IPS DF 6.9 (cell line): ENCODE results near the gene HDGFL3.

Experiments
- DNase-seq: peaks from one replicate; pipeline ENCODE4 v3.0.0-alpha.2; 2013; ENCODE audit warnings: low read depth, low spot score
- H3K27ac ChIP-seq: one replicate; pipeline ENCODE4 v1.5.1; 2013; ENCODE audit warnings: low read length, control low read depth
- H3K27me3 ChIP-seq: 2 replicates; pipeline ENCODE4 v1.6.1; 2013; ENCODE audit warnings: mild to moderate bottlenecking, low read length; ENCODE audit not compliant: control insufficient read depth, insufficient read depth
- H3K36me3 ChIP-seq: 2 replicates; pipeline ENCODE4 v1.6.1; 2013; ENCODE audit warnings: low read length; ENCODE audit not compliant: control insufficient read depth, insufficient read depth
- H3K4me1 ChIP-seq: 2 replicates; pipeline ENCODE4 v1.6.1; 2013; ENCODE audit warnings: low read length; ENCODE audit not compliant: control insufficient read depth, insufficient read depth
- H3K4me3 ChIP-seq: 2 replicates; pipeline ENCODE4 v1.5.1; 2013; ENCODE audit warnings: mild to moderate bottlenecking, low read length
- H3K9me3 ChIP-seq: 2 replicates; pipeline ENCODE4 v1.6.1; 2013; ENCODE audit warnings: low read length, inconsistent platforms; ENCODE audit not compliant: control insufficient read depth, insufficient read depth
- WGBS: extraction: QIAGEN DNeasy Blood & Tissue Kit; methylation state at CpG from one replicate; pipeline ENCODE4 v1.1.7; 2013; ENCODE audit warnings: mixed read lengths, missing lambda C conversion rate; ENCODE audit not compliant: insufficient read length, insufficient coverage; 5-methylcytosine and 5-hydroxymethylcytosine counted together

Gene HDGFL3

DNA sequence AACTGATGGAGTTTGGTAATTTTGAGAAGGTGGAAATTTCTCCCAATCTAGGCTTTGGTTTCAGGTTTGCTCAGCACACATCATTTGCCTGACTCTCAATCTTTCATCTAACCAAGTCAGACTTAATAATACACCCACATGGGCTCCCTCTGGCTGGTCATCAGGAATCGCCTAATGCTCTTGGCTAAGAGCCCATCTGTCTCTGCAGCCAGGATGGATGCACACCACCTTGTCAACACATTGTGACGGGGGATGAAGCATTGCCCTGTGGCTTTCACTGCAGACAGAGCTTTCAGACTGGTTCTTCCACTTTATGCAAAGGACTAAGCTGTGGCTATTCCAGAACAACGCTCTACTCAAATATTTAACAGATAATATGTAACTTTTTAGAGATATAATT is 3.0 kb upstream of the HDGFL3 start:
- Histone ChIP-seq H3K9me3 (no peaks in the 10 kb centered on the region), H3K27ac (no peak overlapping the region), H3K27me3 (no peaks in the 10 kb centered on the region), H3K4me1 (peaks cover 3% of the 10 kb centered on the region; the same call in 1 of the 2 replicates), H3K36me3 (no peaks in the 10 kb centered on the region), H3K4me3 (no peak overlapping the region)
- DNase-seq, result no peak
- WGBS, result no CpG with 5 or more reads among the region's 3 CpGs

DNA sequence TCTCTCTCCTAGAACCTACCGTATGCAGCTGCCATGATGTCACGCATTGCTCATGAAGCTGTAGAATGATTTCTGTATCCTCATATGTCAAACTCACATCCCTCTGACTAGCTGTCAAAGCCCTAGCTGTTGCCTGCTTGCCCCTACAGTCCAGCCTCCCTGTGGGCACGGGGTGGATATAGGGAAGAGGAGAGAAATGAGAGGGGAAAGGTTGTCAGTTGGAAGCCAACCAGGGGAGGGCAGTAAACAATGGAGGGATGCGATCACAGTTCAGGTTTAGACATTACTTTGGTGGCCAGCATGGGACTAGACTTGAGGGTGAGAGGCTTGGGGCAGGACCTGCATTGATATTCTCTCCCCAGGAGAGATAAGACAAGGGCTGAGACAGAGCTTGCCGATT is 1.7 kb upstream of the HDGFL3 start:
- DNase-seq, result no peak
- H3K27me3 ChIP-seq, result no peaks in the 10 kb centered on the region
- H3K36me3 ChIP-seq, result no peaks in the 10 kb centered on the region
- H3K4me1 ChIP-seq, result peaks cover 3% of the 10 kb centered on the region; the same call in 1 of the 2 replicates
- no peaks in the 10 kb centered on the region for H3K9me3 ChIP-seq
- WGBS, result no CpG with 5 or more reads among the region's 5 CpGs
- no peak overlapping the region for H3K4me3 ChIP-seq
- H3K27ac ChIP-seq, result no peak overlapping the region

DNA sequence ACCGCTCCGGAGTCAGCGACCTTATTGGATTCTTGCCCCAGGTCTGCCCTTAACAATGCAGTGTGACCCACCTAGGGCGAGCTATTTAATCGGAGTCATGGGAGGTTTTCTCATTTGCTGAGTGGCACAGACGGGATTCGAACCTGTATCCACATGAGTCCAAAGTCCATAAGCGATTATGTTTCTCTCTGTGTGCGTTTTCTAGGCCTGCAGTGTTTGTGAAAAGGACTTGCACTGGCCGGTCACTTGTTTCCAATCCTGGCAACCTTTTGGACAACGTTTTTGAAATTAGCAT is 691 bp upstream of the HDGFL3 start:
- WGBS, result no CpG with 5 or more reads among the region's 11 CpGs
- no peaks in the 10 kb centered on the region for H3K36me3 ChIP-seq
- H3K4me3 ChIP-seq, result peak overlapping the region; percentile 89; the same call in 1 of the 2 replicates
- H3K27ac ChIP-seq, result no peak overlapping the region
- no peaks in the 10 kb centered on the region for H3K27me3 ChIP-seq
- H3K9me3 ChIP-seq, result no peaks in the 10 kb centered on the region
- DNase-seq, result no peak
- peaks cover 3% of the 10 kb centered on the region; the same call in 1 of the 2 replicates for H3K4me1 ChIP-seq

DNA sequence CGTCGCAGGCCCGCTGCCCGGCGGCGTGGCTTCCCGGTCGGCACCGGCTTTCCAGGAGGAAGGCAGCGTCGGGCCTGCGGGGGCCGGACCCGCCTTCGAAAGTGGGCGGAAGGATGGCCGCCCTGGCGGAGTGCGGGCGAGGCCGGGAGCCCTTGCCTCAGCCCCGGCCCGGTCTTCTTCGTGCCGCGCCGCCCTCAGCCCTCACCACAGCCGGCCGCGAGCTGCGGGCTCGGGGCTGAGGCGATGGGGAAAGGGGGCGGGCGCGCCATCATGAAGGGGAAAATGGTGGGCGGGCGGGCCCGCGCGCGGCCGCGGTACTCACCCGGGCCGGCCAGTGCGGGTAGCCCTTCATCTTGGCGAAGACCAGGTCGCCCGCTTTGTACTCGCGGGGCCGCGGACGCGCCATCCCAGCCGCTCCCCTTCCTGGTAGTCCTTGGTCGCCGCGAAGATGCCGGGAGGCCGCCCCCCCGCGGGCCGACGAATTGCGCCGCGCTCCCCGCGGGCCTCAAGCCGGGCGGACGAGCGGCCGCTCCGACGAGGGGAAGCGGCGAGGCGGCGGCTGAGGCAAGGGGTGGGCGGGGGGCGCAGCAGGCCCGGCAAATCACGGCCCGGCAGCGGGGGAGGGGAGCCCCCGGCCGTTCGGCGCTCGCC is 489 bp downstream of the HDGFL3 start:
- WGBS, result no CpG with 5 or more reads among the region's 93 CpGs
- Histone ChIP-seq H3K36me3 (no peaks in the 10 kb centered on the region), H3K4me3 (peak overlapping the region; percentile 89), H3K27ac (no peak overlapping the region), H3K27me3 (no peaks in the 10 kb centered on the region), H3K9me3 (no peaks in the 10 kb centered on the region), H3K4me1 (peaks cover 3% of the 10 kb centered on the region; the same call in 1 of the 2 replicates)
- DNase-seq, result no peak

DNA sequence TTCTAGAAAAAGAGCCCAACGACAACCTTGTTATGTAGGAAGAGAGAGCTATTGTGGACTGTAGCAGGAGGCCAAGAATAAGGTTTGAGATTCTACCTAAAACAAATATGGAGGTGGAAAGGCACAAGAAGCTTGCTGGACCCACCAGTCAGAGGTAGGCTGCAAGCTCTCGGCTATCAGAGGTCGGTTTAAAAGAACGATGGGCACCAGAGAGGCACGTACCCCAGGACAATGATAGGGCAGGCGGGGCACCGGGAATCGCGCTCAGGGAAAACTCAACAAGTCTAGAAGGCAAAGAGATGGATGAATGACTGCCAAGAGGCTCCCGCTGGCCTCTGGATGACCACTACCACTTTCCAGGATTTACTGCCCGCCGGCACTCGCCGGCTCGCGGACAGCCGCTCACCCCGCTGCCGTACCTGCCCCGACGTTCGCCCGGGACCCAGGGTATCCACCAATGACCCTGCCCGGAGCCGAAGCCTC is 1.1 kb downstream of the HDGFL3 start:
- Histone ChIP-seq H3K9me3 (no peaks in the 10 kb centered on the region), H3K27me3 (no peaks in the 10 kb centered on the region), H3K27ac (no peak overlapping the region), H3K4me1 (peaks cover 3% of the 10 kb centered on the region; the same call in 1 of the 2 replicates), H3K4me3 (peak overlapping the region; percentile 89), H3K36me3 (no peaks in the 10 kb centered on the region)
- no CpG with 5 or more reads among the region's 25 CpGs for WGBS
- no peak for DNase-seq

DNA sequence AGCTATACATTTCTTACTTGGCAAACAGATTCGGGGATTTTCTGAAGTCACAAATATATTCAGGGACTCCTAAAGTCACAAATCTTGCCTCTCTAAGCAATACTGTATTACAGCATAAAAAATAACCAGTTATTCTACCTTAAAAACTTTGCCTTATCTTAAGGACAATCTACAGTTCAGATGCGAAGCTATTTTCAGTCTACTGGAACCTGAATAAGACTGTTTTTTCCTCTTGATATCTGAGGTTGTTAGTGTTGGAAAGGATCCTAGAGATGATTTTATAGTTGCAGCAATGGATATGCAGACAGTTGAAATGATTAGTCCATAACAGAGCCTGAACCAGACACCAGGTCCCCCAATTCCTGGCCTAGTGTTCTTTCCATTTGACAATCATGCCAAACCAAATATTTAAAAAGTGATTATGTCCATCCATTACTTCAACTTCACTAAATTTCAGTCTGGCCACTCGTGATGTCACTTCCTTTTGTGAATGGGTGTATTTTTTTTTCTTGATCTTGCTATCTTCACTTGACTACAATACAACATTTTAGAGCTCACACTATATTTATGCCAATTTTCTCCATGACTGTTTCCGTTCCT is 1.8 kb downstream of the HDGFL3 start:
- Histone ChIP-seq H3K27ac (no peak overlapping the region), H3K4me1 (peaks cover 3% of the 10 kb centered on the region; the same call in 1 of the 2 replicates), H3K27me3 (no peaks in the 10 kb centered on the region), H3K36me3 (no peaks in the 10 kb centered on the region), H3K9me3 (no peaks in the 10 kb centered on the region), H3K4me3 (no peak overlapping the region)
- no CpG with 5 or more reads among the region's 4 CpGs for WGBS
- DNase-seq, result no peak

DNA sequence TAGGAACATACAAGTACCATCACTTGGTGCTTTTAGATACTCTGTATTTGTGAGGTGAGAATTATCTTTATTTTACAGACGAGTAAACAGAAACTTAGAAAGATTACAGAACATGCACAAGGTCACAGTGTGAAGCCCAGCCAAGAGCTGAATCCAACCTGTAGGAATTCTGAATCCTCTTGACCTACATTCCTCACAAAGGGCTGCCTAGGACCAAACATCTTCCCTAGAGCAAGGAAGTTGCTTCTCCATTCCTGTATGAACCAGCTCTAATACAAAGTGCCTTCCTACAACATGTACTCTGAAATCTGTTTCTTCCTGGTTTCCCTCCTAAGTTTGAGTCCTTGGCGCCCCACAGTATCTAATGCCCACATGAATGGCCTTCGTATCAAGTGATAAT is 2.9 kb downstream of the HDGFL3 start:
- WGBS, result no CpG with 5 or more reads among the region's 3 CpGs
- H3K36me3 ChIP-seq, result no peaks in the 10 kb centered on the region
- H3K4me1 ChIP-seq, result peaks cover 3% of the 10 kb centered on the region; the same call in 1 of the 2 replicates
- no peak for DNase-seq
- no peaks in the 10 kb centered on the region for H3K27me3 ChIP-seq
- H3K4me3 ChIP-seq, result no peak overlapping the region
- no peaks in the 10 kb centered on the region for H3K9me3 ChIP-seq
- H3K27ac ChIP-seq, result no peak overlapping the region

DNA sequence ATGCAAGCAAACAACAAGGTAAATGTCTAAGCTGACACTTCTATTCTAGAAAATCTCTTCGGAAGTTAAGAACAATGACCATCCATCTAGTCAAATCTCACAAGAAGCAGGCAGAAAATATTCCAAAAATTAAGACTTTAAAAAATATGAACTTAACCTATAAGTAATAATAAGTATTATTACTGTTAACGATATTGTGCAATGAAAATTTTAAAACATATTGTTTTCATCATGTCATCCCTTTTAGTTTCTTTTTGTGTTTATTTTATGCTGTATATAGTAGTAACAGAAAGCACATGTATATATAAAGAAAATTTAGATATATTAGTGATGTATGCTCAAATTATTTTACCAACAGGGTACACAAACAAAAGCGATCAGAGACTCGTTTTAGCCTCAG is 4.1 kb downstream of the HDGFL3 start:
- no peak for DNase-seq
- no peaks in the 10 kb centered on the region for H3K4me1 ChIP-seq
- no peak overlapping the region for H3K4me3 ChIP-seq
- no peaks in the 10 kb centered on the region for H3K36me3 ChIP-seq
- H3K27me3 ChIP-seq, result no peaks in the 10 kb centered on the region
- H3K9me3 ChIP-seq, result no peaks in the 10 kb centered on the region
- WGBS, result no CpG with 5 or more reads among the region's 4 CpGs
- no peak overlapping the region for H3K27ac ChIP-seq

DNA sequence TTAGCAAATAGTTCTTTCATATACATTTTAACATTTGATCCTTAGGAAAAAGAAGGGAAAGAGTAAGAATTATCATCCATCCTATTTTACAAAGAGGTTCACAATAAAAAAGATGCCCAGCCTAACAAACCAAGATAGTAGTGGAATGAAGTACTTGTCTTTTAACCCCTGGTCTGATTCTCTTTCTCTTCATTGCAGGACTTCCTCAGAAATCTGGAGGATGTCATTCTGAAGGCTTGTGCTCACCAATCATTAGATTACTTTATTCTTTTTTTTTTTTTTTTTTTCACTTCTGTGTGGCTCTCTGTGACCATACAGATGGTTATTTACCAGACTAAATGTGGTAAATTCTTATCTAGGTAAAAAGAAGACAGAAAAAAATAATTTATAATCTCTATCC is 7.0 kb downstream of the HDGFL3 start:
- Histone ChIP-seq H3K36me3 (no peaks in the 10 kb centered on the region), H3K4me3 (no peak overlapping the region), H3K9me3 (no peaks in the 10 kb centered on the region), H3K27me3 (no peaks in the 10 kb centered on the region), H3K27ac (no peak overlapping the region), H3K4me1 (no peaks in the 10 kb centered on the region)
- DNase-seq, result no peak

DNA sequence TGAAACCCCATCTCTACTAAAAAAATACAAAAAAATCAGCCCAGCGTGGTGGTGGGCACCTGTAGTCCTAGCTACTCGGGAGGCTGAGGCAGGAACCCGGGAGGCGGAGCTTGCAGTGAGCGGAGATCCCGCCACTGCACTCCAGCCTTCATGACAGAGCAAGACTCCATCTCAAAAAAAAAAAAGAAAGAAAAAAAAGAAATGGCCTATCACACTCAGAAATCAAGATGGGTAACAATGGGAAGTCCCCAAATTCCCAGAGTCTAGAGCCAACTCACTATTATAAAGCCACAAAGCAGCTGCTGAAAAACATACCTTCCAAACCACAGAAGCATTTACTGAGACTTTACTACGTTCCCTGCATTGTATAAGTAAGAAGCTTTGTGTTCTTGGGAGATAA is 7.5 kb downstream of the HDGFL3 start:
- no CpG with 5 or more reads among the region's 7 CpGs for WGBS
- no peak overlapping the region for H3K27ac ChIP-seq
- H3K9me3 ChIP-seq, result no peaks in the 10 kb centered on the region
- no peaks in the 10 kb centered on the region for H3K36me3 ChIP-seq
- H3K4me1 ChIP-seq, result no peaks in the 10 kb centered on the region
- H3K27me3 ChIP-seq, result no peaks in the 10 kb centered on the region
- no peak for DNase-seq
- H3K4me3 ChIP-seq, result no peak overlapping the region

DNA sequence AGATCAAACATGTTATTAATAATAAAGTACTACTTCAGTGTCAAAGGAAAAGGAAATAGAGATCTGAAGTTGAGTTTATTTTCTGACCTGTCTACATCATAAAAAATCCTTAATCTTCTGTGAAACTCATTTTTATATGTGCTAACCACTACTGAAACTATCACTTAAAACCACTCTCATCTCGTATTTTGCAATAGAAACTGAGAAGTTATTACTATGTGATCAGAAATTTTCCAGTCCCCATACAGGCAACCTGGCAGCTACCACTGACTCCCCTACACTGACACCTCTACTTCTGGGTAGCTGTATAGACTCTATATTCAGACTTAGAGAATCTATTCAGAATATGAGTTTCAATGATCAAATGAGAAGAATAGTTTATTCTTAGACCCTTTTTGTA is 8.3 kb downstream of the HDGFL3 start:
- H3K36me3 ChIP-seq, result no peaks in the 10 kb centered on the region
- no CpG with 5 or more reads among the region's 1 CpG for WGBS
- H3K9me3 ChIP-seq, result no peaks in the 10 kb centered on the region
- H3K27ac ChIP-seq, result no peak overlapping the region
- H3K4me1 ChIP-seq, result no peaks in the 10 kb centered on the region
- no peak overlapping the region for H3K4me3 ChIP-seq
- no peak for DNase-seq
- H3K27me3 ChIP-seq, result no peaks in the 10 kb centered on the region
